GM21390 (cell line): Measurements from ENCODE around the gene ERVV-1.
"Not testable (repeated sequence)": the region's sequence is repeated elsewhere in the genome, so short reads cannot be mapped to it uniquely, and the experiment has no call there.

Experiments used
- ATAC-seq: cut with Tn5 transposase; IDR thresholded peaks from one replicate; pipeline ENCODE4 v1.9.1; 2021; ENCODE audit not compliant: unreplicated experiment

ERVV-1 gene, protein sequence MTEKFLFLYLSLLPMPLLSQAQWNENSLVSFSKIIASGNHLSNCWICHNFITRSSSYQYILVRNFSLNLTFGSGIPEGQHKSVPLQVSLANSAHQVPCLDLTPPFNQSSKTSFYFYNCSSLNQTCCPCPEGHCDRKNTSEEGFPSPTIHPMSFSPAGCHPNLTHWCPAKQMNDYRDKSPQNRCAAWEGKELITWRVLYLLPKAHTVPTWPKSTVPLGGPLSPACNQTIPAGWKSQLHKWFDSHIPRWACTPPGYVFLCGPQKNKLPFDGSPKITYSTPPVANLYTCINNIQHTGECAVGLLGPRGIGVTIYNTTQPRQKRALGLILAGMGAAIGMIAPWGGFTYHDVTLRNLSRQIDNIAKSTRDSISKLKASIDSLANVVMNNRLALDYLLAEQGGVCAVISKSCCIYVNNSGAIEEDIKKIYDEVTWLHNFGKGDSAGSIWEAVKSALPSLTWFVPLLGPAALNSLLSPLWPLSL

GRCh38 chr19:53013621-53014020 lies at the start of gene ERVV-1:
ERVV-1 (plus strand) TSS chr19:53013921; CDS start chr19:53014091, 170 bp downstream.
- no peak for ATAC-seq

DNA sequence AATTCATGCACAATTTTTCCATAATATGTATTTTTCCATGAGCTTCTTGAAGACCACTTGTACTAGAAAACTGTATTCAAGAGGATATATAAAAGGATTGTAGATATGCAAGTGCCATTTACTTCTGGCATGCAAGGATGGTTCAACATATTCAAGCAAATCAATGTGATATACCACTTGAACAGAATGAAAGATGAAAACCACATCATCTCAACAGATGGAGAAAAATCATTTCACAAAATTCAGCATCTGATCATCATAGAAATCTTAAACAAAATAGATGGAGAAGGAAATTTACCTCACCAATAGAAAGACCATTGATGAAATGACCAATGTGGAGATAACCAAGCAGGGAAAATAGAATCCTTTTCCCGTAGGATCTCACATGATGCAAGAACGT lies 45.9 kb upstream of the ERVV-1 start:
- no peak for ATAC-seq

GRCh38 chr19:52981329-52981728 lies 32.4 kb upstream of the ERVV-1 start:
- ATAC-seq: no peak

- ATAC-seq: not testable (repeated sequence)
Observed at GRCh38 chr19:52983167-52983566, 30.6 kb upstream of the ERVV-1 start.

DNA sequence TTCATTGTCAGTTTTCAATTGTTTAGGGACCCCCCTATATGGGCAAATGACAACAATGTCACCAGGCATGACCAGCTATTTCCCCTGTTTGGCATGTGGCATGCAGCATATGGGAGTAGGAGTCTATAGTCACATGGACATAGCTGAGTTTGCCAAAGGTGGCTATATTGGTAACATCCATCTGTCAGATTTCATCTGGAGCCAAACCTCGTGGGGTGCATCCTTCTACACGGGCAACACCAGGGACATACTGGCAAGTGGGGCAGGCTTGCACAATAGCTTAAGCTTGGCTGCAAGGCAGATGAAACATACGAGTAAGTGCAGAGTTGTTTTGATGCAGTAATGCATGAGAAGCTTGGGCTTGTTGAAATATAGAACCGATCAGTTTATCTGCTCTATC lies 26.5 kb upstream of the ERVV-1 start:
- no peak for ATAC-seq

DNA sequence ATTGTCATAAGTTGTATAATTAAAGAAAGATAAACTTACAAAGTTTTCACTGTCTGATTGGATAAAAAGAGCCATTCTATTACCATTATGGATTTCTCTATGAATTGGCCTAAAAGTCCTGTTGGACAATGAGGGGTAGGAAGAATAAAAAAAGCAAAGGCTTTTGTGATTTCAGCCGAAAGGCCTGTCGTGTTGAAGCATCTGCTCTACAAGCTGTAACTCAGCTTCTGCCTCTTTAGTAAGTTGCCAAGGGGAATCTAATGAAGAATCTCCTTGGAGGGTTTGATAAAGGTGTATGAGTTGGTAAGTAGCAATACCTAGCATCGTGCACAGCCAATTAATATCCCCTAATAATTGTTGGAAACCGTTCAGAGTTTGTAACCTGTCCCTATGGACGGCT lies 25.2 kb upstream of the ERVV-1 start:
- ATAC-seq: no peak

DNA sequence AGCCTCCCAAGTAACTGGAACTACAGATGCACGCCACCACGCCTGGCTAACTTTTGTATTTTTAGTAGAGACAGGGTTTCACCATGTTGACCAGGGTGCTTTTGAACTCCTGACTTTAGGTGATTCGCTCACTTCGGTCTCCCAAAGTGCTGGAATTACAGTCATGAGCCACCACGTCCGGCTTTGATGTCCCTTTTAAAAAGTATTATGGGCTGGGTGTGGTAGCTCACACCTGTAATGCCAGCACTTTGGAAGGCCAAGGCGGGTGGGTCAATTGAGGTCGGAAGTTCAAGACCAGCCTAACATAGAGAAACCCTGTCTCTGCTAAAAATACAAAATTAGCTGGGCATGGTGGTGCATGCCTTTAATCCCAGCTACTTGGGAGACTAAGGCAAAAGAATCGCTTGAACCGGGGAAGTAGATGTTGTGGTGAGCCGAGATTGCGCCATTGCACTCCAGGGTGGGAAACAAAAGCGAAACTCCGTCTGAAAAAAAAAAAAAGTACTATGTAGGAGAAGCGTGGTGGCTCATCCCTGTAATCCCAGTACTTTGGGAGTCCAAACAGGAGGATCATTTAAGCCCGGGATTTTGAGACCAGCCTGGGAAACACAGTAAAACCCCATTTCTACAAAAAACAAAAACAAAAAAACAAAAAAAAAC lies 22.8 kb upstream of the ERVV-1 start:
- ATAC-seq: no peak

DNA sequence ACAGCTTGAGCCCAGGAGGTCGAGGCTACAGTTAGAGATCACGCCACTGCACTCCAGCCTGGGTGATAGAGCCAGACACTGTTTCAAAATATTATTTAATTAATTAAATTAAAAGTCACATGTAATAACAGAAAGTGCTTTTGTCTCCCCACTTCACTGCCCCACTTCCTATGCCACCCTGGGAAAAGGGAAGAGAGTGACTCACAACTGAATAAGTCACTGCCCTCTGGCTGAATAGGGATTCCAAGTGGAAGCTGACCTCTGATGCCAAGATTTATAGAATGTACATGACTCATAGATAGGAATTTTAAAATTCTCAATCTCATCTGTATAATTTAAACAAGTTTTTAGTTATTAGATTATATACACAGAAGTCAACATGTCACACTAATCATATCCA lies 22.2 kb upstream of the ERVV-1 start:
- no peak for ATAC-seq

DNA sequence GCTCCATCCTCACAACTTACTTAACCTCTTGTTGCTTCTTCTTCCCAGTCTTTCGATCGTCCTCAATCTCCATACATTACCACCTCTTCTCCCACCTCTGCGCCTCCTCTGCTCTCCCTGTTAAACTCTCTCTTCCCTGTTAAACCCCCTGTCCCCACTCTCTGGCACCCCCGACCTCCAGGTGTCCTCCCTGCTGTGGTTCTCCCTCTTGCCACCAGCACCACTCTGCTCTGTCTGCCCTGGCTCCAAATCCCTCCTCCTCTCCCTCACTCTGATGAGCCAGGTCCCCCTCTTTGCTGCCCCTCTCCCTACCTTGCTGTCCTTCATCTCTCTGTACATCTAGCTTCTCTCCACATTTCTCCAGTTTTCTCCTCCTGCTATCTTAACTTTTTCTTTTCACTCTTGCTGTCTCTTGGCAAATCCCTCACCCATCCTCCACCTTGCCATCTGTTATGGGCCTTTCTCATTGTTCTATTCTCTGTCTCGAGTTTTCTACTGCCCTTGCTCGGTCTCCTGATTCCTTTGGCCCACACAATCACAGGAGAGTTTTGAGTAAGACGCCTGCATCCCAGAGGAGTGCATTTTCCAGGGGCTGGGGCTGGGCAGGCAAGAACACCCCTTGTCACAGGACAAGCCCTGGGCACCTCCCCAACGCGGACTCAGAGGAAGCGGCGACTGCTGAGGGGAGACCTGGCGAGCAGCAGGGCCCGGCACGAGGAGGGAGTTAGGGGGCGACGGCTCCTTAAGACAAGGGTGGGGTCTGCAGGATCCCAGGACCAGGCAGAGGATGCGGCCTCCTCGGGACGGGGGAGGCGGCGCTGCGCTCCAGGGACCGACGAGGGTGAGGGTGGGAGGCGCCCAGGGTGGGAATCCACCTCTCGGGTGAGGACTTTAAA lies 21.4 kb upstream of the ERVV-1 start:
- no peak for ATAC-seq

DNA sequence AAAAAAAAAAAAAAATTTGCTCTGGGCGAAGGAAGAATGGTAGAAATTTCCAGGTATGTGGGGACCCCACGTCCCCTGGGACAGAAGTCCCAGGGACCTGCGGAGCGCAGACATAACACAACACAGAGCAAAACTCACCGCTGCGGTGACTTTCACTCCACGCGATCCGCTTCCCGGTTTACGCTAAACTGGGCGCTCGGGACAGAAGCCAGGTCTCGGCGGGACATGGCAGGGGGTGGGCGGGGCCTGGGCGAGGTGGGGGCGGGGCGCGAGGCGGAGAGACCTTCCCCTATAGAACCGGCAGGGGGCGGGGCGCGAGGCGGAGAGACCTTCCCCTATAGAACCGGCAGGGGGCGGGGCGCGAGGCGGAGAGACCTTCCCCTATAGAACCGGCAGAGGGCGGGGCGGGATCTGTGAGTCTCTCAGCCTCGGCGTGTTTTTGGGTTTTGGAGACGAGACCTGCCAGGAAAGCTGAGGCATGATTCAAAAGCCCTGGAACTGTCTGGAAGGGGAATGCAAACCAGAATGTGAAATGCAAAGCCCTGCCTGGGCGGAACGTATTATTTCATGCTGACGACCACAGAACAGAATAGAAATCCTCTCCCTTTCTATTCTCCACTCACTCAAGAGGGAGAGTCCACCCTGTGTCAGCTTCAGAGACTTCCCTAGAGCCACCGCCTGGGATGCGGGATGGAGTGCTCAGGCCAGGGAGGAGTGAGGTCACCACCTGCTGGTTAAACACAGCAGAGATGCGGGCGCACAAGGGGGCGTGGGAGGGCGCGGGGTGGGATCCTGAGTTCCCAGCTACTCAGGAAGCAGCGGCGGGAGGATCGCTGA lies 20.2 kb upstream of the ERVV-1 start:
- no peak for ATAC-seq

- ATAC-seq: no peak
Observed at GRCh38 chr19:52995711-52996110, 18.0 kb upstream of the ERVV-1 start.

DNA sequence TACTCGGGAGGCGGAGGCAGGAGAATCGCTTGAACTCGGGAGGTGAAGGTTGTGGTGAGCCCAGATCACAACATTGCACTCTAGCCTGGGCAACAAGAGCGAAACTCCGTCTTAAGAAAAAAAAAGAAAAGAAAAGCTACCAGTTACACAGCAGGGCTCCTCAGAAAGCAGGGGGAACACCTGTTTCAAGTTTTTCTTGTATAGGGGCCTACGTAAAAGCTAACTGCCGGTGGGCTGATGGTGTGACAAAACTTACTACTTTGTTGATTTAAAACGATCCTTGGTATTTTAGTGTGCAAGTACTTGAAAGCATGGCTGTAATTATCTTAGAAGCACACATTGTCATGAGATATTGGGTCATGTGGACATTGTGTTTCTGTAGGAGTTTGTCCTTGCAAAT lies 15.7 kb upstream of the ERVV-1 start:
- no peak for ATAC-seq

- ATAC-seq: no peak
Observed at GRCh38 chr19:53002479-53002878, 11.2 kb upstream of the ERVV-1 start.

DNA sequence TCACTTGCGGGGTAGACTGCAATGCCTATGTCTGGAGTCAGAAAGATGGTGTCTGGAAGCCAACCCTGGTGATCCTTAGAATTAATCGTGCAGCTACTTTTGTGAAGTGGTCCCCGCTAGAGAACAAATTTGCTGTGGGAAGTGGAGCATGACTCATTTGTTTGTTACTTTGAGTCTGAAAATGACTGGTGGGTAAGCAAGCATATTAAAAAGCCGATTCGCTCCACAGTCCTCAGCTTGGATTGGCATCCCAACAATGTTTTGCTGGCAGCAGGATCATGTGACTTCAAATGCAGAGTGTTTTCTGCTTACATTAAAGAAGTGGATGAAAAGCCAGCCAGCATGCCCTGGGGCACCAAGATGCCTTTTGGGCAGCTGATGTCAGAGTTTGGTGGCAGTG lies 9.5 kb upstream of the ERVV-1 start:
- ATAC-seq: no peak

DNA sequence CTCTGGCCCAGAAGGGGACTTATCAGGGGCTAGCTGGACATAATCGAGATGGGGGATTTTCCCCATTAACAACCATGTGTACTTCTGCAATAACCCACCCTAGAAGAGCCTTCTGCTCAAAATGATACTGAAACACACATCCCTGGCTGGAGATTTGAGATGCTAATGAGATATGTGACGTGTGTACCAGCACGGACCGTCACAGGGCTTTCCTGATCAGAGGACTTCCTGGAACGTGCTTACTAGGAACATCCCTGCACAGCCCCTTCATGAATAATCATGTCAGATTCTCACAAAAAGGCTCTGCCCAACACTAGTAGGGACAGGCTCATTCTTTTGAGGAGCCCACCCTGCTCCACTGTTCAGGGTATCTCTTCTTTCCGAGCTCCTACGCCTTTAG lies 6.5 kb upstream of the ERVV-1 start:
- no peak for ATAC-seq

DNA sequence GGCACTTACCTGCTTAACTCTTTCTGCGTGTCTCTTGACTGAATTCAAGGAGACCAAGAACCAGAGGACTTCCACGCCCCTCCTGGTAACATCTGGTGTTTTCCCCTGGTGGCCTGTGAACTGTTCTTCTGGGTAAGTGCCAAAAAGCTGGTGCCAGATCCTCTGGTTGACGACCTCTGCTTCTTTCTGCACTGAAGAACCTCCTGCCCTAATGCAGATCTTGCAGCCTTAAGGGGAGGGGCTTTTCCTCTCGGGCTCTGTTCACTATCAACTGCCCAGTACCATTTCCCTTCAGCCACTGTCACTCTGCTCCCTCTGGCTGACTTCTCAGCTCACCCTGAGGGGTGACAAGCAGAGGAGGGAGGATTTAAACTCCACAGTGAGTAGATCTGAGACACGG lies 6.1 kb upstream of the ERVV-1 start:
- no peak for ATAC-seq

DNA sequence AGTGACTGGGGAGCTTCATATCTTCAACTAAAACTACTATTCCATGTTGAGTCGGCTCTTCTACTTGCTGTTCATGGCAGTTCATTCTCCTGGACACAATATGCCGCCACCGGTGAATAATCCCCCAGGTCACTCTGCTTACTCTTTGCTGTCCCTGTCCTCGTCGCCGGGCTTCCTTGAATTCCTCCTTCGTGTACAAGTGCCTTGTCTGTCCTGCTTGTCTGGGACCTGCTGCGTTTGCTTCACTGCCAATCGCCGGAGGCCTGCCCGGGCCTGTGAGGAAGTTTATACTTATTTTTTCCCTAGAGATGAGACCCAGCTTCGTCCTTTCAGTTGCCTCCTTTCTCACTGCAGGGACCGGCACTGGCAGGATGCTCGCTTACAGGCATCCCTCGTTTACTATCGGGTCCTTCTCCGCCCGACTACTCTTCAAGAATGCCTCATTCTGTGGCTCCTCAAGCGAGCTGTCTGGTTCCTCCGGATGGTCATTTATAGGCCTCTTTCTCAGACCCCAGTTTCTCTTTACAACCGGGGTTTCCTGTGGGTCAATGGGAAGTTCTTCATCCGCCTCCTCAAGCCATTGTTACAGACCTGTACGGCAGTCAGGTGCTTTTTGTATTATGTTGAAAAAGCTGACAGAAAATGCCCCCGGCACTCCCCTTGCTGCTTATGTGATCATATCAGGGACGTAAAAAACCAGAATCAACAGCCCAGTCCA lies 5.5 kb upstream of the ERVV-1 start:
- no peak for ATAC-seq

DNA sequence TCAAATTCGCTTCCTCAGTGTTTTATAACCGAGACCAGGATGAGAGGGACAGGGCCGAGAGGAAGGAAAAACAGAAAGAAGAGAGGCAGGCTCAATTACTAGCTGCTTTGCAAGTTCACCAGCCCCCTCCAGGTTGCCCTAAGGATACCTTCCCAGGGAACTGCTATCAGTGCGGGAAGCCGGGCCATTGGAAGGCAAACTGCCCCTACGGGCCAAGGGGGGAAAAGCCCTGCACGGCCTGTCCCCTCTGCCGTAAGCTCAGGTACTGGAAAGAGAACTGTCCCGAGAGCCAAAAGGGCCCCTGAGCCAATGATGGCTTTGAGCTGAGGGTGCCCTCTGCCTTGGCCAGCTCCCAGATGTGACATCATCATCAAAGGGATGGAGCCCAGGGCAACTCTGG lies 3.2 kb upstream of the ERVV-1 start:
- ATAC-seq: no peak

DNA sequence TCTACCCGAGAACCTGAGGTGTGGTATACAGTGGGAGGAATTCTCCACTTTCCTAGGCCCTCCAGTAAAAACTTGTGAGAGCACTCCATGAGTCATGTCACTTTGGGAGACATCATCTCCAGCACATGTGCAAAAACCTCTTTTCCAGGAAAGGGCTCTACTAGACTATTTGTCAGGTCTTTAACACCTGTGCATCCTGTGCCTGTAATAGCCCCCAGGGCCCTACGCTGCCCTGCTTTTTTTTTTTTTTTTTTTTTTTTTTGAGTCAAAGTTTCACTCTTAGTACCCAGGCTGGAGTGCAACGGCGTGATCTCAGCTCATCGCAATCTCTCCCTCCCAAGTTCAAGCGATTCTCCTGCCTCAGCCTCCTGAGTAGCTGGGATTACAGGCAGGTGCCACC lies 1.7 kb upstream of the ERVV-1 start:
- ATAC-seq: no peak

GRCh38 chr19:53015159-53015558 lies 1.4 kb downstream of the ERVV-1 start:
- no peak for ATAC-seq
